Cardiac fibroblast (primary cell): ENCODE results near the gene SCAPER.

Experiments
- DNase-seq, 2 donors: peaks; one replicate each; pipeline versions ENCODE4 v3.0.0 to v3.0.0-alpha.2; 2010; ENCODE audit warnings: low read depth in 2 of 2
- H3K4me3 ChIP-seq, 2 donors: replicated peaks in 1 of 2; 1 replicate in 1 of 2; 2 replicates in 1 of 2; pipeline ENCODE4 v1.5.1; 2011; ENCODE audit warnings: low read depth in 2 of 2, low read length in 2 of 2, mild to moderate bottlenecking in 2 of 2, moderate library complexity in 1 of 2
- TF ChIP-seq, protein P1 (sequence below): IDR thresholded peaks from one replicate; pipeline ENCODE4 v1.5.1; 2011; ENCODE audit warnings: low read depth, mild to moderate bottlenecking, low read length, inconsistent platforms

The SCAPER gene

DNA sequence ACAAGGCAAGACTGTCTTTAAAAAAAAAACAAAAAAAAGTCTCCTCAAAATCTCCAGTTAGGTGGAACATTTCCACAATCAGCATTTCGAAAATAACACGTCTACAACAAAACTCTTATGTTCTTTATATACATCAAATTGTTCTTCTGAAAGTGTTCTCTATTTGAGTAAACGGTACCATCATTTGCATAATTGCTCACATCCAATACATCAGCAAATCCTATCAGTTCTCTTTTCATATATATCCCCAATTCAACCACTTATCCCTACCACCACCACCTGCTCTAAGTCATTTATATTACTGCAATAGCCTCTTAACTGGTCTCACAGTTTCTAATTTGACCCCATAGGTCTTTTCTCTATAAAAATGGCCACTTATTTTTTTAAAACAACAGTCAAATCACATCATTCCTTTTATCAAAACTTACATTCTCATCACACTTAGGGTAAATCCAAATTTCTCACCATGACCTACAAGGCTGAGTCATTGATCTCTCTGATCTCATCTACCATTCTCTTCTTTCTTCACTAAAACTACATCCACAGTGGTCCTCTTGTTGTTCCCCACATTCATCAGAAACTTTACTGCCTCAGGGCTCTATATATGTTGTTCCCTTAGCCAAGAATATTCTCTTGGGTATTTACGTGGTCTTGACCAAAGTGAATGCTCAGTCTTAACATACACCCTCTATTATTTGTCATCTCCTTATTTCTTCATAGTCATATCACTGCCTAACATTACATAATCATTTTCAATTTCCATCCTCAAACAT lies 237.0 kb downstream of the SCAPER start:
- TF ChIP-seq, protein P1, sequence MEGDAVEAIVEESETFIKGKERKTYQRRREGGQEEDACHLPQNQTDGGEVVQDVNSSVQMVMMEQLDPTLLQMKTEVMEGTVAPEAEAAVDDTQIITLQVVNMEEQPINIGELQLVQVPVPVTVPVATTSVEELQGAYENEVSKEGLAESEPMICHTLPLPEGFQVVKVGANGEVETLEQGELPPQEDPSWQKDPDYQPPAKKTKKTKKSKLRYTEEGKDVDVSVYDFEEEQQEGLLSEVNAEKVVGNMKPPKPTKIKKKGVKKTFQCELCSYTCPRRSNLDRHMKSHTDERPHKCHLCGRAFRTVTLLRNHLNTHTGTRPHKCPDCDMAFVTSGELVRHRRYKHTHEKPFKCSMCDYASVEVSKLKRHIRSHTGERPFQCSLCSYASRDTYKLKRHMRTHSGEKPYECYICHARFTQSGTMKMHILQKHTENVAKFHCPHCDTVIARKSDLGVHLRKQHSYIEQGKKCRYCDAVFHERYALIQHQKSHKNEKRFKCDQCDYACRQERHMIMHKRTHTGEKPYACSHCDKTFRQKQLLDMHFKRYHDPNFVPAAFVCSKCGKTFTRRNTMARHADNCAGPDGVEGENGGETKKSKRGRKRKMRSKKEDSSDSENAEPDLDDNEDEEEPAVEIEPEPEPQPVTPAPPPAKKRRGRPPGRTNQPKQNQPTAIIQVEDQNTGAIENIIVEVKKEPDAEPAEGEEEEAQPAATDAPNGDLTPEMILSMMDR: no peak
- peak in 1 of 2 donors; percentile 4 for DNase-seq
- H3K4me3 ChIP-seq: no peak overlapping the region

DNA sequence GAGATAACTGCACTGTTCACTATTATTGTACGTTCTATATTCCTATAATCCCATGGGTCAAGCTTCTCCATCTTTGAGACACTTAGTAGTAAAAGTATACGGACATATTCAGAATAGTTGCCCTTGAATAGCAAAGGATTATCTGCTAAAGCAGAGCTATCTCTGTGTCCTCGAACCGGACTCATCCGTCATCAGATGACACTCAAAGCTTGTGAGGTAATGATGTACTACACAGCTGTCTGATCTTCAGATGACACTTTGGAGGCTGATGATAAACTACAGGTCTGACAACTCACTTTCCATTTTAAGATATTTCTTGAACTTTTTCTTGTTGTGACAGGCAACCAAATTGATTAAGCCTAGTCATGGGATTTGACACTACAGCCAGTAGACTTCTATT lies 240.2 kb downstream of the SCAPER start:
- no peak overlapping the region for H3K4me3 ChIP-seq
- DNase-seq: no peak
- TF ChIP-seq, protein P1: no peak

DNA sequence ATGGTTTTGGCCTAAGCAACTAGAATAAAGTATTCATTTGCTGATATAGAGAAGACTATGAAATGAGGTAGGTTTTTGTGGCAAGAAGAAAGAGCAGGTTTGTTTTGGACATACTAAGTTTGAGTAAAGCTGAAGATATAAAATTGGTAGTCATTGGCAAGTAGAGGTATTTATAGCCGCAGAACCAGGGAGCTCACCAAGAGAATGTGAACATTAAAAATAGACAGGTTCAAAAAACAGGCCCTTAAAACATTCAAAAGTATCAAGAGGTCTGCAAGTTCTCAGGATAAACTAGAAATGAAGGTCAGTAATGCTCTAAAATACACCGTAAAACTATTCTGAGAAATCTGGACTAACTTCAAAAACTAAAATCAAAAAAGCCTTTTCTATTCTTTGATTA lies 240.7 kb downstream of the SCAPER start:
- H3K4me3 ChIP-seq: no peak overlapping the region
- DNase-seq: no peak
- TF ChIP-seq, protein P1: no peak

- DNase-seq: no peak
- no peak overlapping the region for H3K4me3 ChIP-seq
- TF ChIP-seq, protein P1: no peak
Observed at GRCh38 chr15:76663529-76663928, 241.6 kb downstream of the SCAPER start.

- no peak overlapping the region for H3K4me3 ChIP-seq
- TF ChIP-seq, protein P1: no peak
- no peak for DNase-seq
Observed at GRCh38 chr15:76648732-76649444, 256.3 kb downstream of the SCAPER start.

DNA sequence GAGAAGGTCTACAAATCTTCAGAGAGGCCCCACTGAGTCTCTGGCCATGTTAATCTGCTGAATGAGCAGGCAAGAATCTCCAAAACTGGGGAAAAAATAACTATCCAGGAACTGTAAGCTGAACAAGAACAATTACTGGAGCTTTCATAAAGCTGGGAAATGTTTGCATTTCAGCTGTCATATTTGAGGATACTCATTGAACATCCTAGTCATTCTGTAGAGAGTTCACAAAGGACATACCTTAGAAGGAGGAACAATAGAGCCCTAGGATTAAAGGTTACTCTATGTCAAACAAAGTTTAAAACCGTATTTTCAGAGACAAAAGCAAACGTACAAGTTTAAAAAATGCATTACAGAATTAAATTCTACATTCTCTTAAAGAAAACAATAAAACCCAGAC lies 257.5 kb downstream of the SCAPER start:
- TF ChIP-seq, protein P1: no peak
- no peak overlapping the region for H3K4me3 ChIP-seq
- DNase-seq: no peak
